ENCODE measurements around the gene NDUFB2.

Gene NDUFB2

DNA sequence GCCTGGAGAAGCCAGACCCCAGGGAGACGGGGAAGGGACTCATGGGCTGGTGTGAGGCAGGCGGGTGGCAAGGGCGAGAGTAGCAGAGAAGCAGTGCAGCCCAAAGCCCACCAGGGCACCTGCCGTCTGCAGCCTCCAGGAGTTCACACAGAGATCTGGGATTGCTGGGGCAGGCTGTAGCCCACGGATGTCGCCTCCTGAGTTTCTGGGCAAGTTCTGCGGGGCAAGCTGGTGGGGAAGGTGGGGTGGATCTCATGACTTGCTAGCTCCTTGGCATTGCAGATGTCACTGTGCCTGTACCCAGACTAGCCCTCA lies 17.7 kb upstream of the NDUFB2 start:
- ChIA-PET POLR2A (no interaction called here), CTCF (no interaction called here)
- no peak for DNase-seq (ENCODE audit: extremely low spot score)
- TF ChIP-seq TARDBP (IDR thresholded peaks at IDR 0.05) (no peak), FOXA1 (IDR thresholded peaks at IDR 0.05) (no peak), CTBP1 (IDR thresholded peaks at IDR 0.05; ENCODE audit: borderline replicate concordance) (no peak), PKNOX1 (IDR thresholded peaks at IDR 0.05) (no peak), ZNF384 (IDR thresholded peaks at IDR 0.05) (no peak), L3MBTL2 (conservative IDR thresholded peaks at IDR 0.05) (no peak), FOXK2 (IDR thresholded peaks at IDR 0.05) (no peak), LEF1 (IDR thresholded peaks at IDR 0.05; ENCODE audit: borderline replicate concordance) (no peak), FOXM1 (IDR thresholded peaks at IDR 0.05; ENCODE audit: borderline replicate concordance) (no peak), ARNT (IDR thresholded peaks at IDR 0.05) (no peak), BHLHE40 (IDR thresholded peaks at IDR 0.05; ENCODE audit: borderline replicate concordance) (no peak), HDGF (IDR thresholded peaks at IDR 0.05; ENCODE audit: borderline replicate concordance) (no peak), SP1 (IDR thresholded peaks at IDR 0.05) (no peak)

DNA sequence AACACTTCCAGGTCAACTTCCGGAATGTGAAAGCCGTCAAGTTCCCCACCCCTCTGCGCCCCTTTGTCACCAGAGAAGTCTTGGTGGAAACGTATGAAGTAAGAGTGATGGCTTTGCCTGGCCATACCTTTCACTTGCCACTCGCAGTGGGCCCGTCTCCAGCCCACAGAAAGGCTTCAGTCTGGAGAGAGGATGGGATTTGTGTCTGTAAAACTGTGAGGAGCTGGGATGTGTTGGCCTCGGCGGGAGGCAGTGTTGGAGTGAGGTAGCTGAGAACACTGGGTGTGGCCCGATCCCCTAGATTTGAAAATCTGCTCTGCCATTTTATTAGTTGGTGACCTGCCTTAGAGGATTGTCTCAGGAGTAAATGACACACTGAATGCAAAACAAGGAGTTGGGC lies 17.3 kb upstream of the NDUFB2 start:
- TF ChIP-seq PKNOX1 (IDR thresholded peaks at IDR 0.05) = no peak
- TF ChIP-seq FOXM1 (IDR thresholded peaks at IDR 0.05; ENCODE audit: borderline replicate concordance) = no peak
- no peak for TF ChIP-seq L3MBTL2 (conservative IDR thresholded peaks at IDR 0.05)
- no peak for TF ChIP-seq TARDBP (IDR thresholded peaks at IDR 0.05)
- no peak for TF ChIP-seq FOXK2 (IDR thresholded peaks at IDR 0.05)
- no peak for TF ChIP-seq SP1 (IDR thresholded peaks at IDR 0.05)
- no peak for TF ChIP-seq ZNF384 (IDR thresholded peaks at IDR 0.05)
- TF ChIP-seq SUZ12 (IDR thresholded peaks at IDR 0.05) = no peak
- TF ChIP-seq ARNT (IDR thresholded peaks at IDR 0.05) = no peak
- TF ChIP-seq LEF1 (IDR thresholded peaks at IDR 0.05; ENCODE audit: borderline replicate concordance) = no peak
- TF ChIP-seq BHLHE40 (IDR thresholded peaks at IDR 0.05; ENCODE audit: borderline replicate concordance) = no peak
- TF ChIP-seq HDGF (IDR thresholded peaks at IDR 0.05; ENCODE audit: borderline replicate concordance) = no peak
- TF ChIP-seq NFRKB (IDR thresholded peaks at IDR 0.05) = no peak
- no peak for TF ChIP-seq FOXA1 (IDR thresholded peaks at IDR 0.05)
- no peak for TF ChIP-seq ELF4 (IDR thresholded peaks at IDR 0.05)
- ChIA-PET POLR2A (interaction anchor here (1.7 kb wide), 1 partner anchor 19 kb away, joined by 4 read pairs; no protein-coding TSS in a partner anchor), CTCF (no interaction called here)
- DNase-seq (ENCODE audit: extremely low spot score) = no peak

GRCh38 chr7:140680886-140681285 lies 15.6 kb upstream of the NDUFB2 start:
- CTCF ChIA-PET = no interaction called here
- POLR2A ChIA-PET = interaction anchor here (1.4 to 1.7 kb wide), 2 partner anchors 16 to 20 kb away, joined by 3 to 4 read pairs; partner anchors contain the start of gene NDUFB2

DNA sequence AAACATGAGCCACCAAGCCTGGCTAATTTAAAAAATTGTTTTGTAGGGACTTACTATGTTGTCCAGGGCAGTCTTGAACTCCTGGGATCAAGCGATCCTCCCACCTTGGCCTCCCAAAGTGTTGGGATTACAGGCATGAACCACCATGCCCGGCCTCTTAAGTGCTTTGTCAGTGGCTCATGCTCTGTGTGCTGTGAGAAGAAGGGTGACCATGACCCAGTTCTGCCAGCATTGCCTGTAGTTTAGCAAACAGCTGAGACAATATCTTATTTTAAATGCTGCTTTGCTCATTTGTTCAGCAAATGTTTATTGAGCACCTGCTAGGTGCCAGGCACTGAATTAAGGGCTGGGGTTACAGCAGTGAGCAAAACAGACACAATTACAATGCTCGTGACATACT lies 14.7 kb upstream of the NDUFB2 start:
- no peak for DNase-seq (ENCODE audit: extremely low spot score)
- TF ChIP-seq LEF1 (IDR thresholded peaks at IDR 0.05; ENCODE audit: borderline replicate concordance) = no peak
- TF ChIP-seq FOXM1 (IDR thresholded peaks at IDR 0.05; ENCODE audit: borderline replicate concordance) = no peak
- no peak for TF ChIP-seq ZNF384 (IDR thresholded peaks at IDR 0.05)
- no peak for TF ChIP-seq HDGF (IDR thresholded peaks at IDR 0.05; ENCODE audit: borderline replicate concordance)
- no peak for TF ChIP-seq CTBP1 (IDR thresholded peaks at IDR 0.05; ENCODE audit: borderline replicate concordance)
- TF ChIP-seq L3MBTL2 (conservative IDR thresholded peaks at IDR 0.05) = no peak
- TF ChIP-seq SUZ12 (IDR thresholded peaks at IDR 0.05) = no peak
- ChIA-PET POLR2A (no interaction called here), CTCF (no interaction called here)

More at GRCh38 chr7:140680886-140681285, 15.6 kb upstream of the NDUFB2 start:
- TF ChIP-seq HDGF (IDR thresholded peaks at IDR 0.05; ENCODE audit: borderline replicate concordance) (no peak), FOXA1 (IDR thresholded peaks at IDR 0.05) (no peak), LEF1 (IDR thresholded peaks at IDR 0.05; ENCODE audit: borderline replicate concordance) (no peak), FOXK2 (IDR thresholded peaks at IDR 0.05) (no peak), L3MBTL2 (conservative IDR thresholded peaks at IDR 0.05) (no peak), PKNOX1 (IDR thresholded peaks at IDR 0.05) (no peak), ARNT (IDR thresholded peaks at IDR 0.05) (no peak), SUZ12 (IDR thresholded peaks at IDR 0.05) (no peak), TARDBP (IDR thresholded peaks at IDR 0.05) (no peak), BHLHE40 (IDR thresholded peaks at IDR 0.05; ENCODE audit: borderline replicate concordance) (no peak), SP1 (IDR thresholded peaks at IDR 0.05) (no peak), ELF4 (IDR thresholded peaks at IDR 0.05) (no peak), CTBP1 (IDR thresholded peaks at IDR 0.05; ENCODE audit: borderline replicate concordance) (no peak), FOXM1 (IDR thresholded peaks at IDR 0.05; ENCODE audit: borderline replicate concordance) (no peak), NFRKB (IDR thresholded peaks at IDR 0.05) (no peak), ZNF384 (IDR thresholded peaks at IDR 0.05) (no peak)
- no peak for DNase-seq (ENCODE audit: extremely low spot score)

DNA sequence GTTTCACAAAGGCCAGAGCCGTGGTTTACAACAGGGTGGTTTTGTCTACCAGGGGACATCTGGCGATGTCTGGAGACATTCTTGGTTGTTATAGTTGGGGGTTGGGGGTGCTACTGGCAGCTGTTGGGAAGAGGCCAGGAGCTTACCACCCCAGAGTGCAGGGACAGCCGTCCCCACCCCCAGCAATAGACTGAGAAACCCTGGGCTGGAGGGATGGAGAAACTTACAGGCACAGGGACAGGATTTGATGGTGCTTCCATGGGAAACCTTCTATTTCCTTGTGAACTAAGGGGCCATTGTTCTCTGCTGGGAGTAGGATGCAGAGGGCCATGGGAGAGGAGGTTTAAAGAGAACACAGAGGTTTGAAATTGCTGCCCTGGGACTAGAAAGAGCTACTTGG lies 12.9 kb upstream of the NDUFB2 start:
- ChIA-PET POLR2A (no interaction called here), CTCF (no interaction called here)
- TF ChIP-seq FOXM1 (IDR thresholded peaks at IDR 0.05; ENCODE audit: borderline replicate concordance) (no peak), FOXA1 (IDR thresholded peaks at IDR 0.05) (no peak)
- no peak for DNase-seq (ENCODE audit: extremely low spot score)

- ChIA-PET POLR2A (no interaction called here), CTCF (no interaction called here)
- TF ChIP-seq PKNOX1 (IDR thresholded peaks at IDR 0.05) = no peak
- TF ChIP-seq ZNF384 (IDR thresholded peaks at IDR 0.05) = no peak
- no peak for TF ChIP-seq L3MBTL2 (conservative IDR thresholded peaks at IDR 0.05)
- no peak for TF ChIP-seq BHLHE40 (IDR thresholded peaks at IDR 0.05; ENCODE audit: borderline replicate concordance)
- TF ChIP-seq TARDBP (IDR thresholded peaks at IDR 0.05) = no peak
- no peak for DNase-seq (ENCODE audit: extremely low spot score)
Observed at GRCh38 chr7:140684066-140684950, 12.2 kb upstream of the NDUFB2 start.
